Memory B cell (primary cell): ENCODE data around the gene COPZ1.
"Not testable (repeated sequence)": the region's sequence is repeated elsewhere in the genome, so short reads cannot be mapped to it uniquely, and the experiment has no call there.

ENCODE experiments used
- ATAC-seq: fragments of 150-1000 bp; cut with Tn5 transposase; 2 replicates; pipeline ENCODE4 v1.10.0; 2021; ENCODE audit warnings: low read depth, mild to moderate bottlenecking, moderate library complexity
- DNase-seq, 2 donors: peaks; one replicate each; pipeline ENCODE4 v3.0.0; 2022; ENCODE audit warnings: low spot score in 2 of 2
- H3K27ac Mint-ChIP-seq: one replicate; pipeline ENCODE4 v1.8.0; 2022; ENCODE audit warnings: mild to moderate bottlenecking, moderate library complexity, mixed read lengths
- H3K27me3 Mint-ChIP-seq: one replicate; pipeline ENCODE4 v1.8.0; 2022; ENCODE audit warnings: mixed read lengths
- H3K36me3 Mint-ChIP-seq: one replicate; pipeline ENCODE4 v1.8.0; 2022; ENCODE audit warnings: mild to moderate bottlenecking, mixed read lengths
- H3K4me1 Mint-ChIP-seq: one replicate; pipeline ENCODE4 v1.8.0; 2022; ENCODE audit warnings: mixed read lengths
- H3K4me3 Mint-ChIP-seq: one replicate; pipeline ENCODE4 v1.8.0; 2022; ENCODE audit warnings: mild to moderate bottlenecking, moderate library complexity, mixed read lengths
- H3K9me3 Mint-ChIP-seq: one replicate; pipeline ENCODE4 v1.8.0; 2022; ENCODE audit warnings: mixed read lengths

The COPZ1 gene

DNA sequence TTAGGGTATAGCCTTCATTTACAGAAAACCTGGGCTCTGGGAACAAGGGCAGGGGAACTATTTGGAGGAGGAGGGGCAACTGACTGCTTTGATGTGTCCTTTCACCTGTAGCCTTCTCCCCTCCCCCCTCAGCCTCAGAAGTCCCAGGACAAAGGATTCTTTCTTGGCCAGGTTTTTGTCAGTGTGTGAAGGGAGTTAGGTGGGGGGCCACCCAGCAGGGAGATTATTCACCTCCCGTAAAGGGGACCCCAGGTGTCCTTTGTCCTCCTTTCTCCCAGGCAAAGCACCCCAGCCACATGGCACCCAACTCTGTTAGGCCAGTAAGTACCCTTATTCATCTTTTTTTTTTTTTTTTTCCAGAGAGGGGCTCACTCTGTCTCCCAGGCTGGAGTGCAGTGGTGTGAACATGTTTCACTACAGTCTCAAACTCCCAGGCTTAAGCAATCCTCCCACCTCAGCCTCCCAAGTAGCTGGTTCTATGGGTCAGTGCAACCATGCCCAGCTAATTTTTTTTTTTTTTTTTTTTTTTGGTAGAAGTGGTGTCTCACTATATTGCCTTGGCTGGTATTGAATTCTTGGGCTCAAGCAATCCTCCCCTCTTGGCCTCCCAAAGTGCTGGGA, 23.4 kb upstream of the COPZ1 start:
- H3K4me1 Mint-ChIP-seq = peaks cover 29% of the 10 kb centered on the region
- H3K27ac Mint-ChIP-seq = no peak overlapping the region
- H3K36me3 Mint-ChIP-seq = no peaks in the 10 kb centered on the region
- H3K9me3 Mint-ChIP-seq = no peaks in the 10 kb centered on the region
- ATAC-seq (no peak), DNase-seq (no peak)
- peaks cover 28% of the 10 kb centered on the region for H3K27me3 Mint-ChIP-seq
- H3K4me3 Mint-ChIP-seq = no peak overlapping the region

DNA sequence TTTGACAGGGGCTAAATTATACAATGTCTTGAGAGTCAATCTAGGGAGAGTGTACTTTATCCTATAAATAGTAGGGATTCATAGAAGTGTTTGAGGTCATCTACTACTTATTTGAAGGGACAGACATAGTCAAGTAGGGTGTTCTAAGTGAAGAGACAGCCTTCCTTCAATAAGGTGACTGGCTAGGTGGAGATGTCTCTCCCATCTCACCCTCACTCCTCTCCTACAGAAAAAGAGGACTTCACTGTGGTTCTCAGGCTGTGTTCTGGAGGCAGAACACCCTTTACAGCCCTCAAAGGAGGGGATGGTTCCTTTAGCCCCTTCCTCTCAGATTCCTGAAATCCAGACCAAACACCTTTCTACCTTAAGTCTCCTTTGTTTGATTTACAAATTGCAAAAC, 21.3 kb upstream of the COPZ1 start:
- no peak for DNase-seq
- peaks cover 23% of the 10 kb centered on the region for H3K27me3 Mint-ChIP-seq
- no peak overlapping the region for H3K4me3 Mint-ChIP-seq
- no peaks in the 10 kb centered on the region for H3K36me3 Mint-ChIP-seq
- H3K27ac Mint-ChIP-seq = no peak overlapping the region
- no peaks in the 10 kb centered on the region for H3K9me3 Mint-ChIP-seq
- no peak for ATAC-seq
- peaks cover 24% of the 10 kb centered on the region for H3K4me1 Mint-ChIP-seq

DNA sequence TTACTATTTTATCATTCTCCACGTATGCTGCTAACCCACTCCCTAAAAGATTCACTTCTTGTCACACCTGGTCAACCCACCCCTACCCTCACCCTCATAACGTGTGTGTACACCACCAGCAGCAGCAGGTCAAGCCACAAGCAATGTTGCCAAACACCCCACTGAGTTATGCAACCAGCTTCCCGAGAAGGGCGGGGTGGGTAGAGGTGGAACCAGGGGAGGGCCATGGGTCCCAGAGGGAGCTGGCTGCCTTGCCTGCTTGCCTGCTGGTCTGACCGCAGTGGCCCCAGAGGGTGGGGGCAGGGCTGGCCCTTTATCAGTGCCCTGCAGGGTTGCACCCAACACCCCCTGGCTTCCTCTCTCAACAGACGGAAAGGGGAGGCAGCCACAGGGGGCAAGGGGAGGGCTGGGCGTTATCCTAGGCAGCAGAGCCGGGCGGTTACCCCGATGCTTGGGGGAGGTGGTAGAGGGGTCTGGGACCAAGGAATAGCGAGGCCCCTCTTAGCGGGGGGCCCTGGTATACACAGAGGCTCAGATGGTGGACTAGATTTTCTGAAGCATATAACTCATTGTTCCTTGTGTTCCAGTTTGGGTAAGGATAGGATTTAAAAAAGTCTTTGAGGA, 20.6 kb upstream of the COPZ1 start:
- Mint-ChIP-seq H3K4me1 (peaks cover 24% of the 10 kb centered on the region), H3K9me3 (no peaks in the 10 kb centered on the region), H3K4me3 (peak overlapping the region; percentile 58), H3K27me3 (peaks cover 22% of the 10 kb centered on the region), H3K36me3 (no peaks in the 10 kb centered on the region), H3K27ac (no peak overlapping the region)
- ATAC-seq = peak; percentile 65
- DNase-seq = no peak

DNA sequence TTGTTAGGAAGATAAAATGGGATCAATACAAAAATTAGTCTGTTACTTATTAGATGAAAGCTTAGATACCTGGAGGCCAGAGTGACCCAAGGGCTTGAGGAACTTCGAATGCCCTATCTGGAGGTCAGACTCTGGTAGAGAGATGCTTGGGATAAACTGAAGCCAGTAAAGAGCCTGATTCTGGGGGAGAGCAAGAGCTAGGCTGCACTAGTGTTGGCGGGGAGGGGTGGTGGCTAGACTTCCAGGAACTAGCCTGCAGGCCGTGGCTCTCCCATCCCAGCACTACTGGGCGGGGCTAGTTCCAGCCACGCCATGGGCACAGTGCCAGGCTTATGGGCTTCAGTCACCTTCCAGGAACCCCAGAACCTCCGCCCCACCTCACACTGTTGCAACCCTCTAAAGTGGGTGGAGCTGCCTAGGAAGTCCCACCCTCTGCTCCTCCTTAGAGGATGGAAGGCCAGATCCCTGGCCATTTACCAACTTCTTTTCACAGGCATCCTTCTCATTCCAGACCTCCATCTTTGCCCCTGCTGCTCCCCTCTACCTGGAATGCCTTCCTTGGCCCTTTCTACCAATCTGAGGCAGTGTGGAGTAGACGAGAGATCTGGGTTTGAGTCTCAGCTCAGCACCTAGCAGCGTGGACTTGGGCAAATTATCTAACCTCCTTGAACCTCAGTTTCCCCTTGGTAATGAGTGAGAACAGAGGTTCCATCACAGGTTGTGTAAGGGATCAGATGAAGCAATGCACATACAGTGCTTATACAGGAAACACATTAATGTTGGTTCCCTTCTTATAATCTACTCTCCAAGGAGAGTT, 17.8 kb upstream of the COPZ1 start:
- H3K27me3 Mint-ChIP-seq = peaks cover 13% of the 10 kb centered on the region

GRCh38 chr12:54311051-54311450, 13.9 kb upstream of the COPZ1 start:
- Mint-ChIP-seq H3K9me3 (no peaks in the 10 kb centered on the region), H3K4me3 (no peak overlapping the region), H3K36me3 (no peaks in the 10 kb centered on the region), H3K27me3 (peaks cover 5% of the 10 kb centered on the region), H3K4me1 (no peaks in the 10 kb centered on the region), H3K27ac (no peak overlapping the region)
- ATAC-seq (no peak), DNase-seq (no peak)

More for the DNA sequence above, 17.8 kb upstream of the COPZ1 start:
- no peak overlapping the region for H3K4me3 Mint-ChIP-seq
- ATAC-seq (no peak), DNase-seq (no peak)
- no peak overlapping the region for H3K27ac Mint-ChIP-seq
- no peaks in the 10 kb centered on the region for H3K36me3 Mint-ChIP-seq
- no peaks in the 10 kb centered on the region for H3K9me3 Mint-ChIP-seq
- peaks cover 15% of the 10 kb centered on the region for H3K4me1 Mint-ChIP-seq

DNA sequence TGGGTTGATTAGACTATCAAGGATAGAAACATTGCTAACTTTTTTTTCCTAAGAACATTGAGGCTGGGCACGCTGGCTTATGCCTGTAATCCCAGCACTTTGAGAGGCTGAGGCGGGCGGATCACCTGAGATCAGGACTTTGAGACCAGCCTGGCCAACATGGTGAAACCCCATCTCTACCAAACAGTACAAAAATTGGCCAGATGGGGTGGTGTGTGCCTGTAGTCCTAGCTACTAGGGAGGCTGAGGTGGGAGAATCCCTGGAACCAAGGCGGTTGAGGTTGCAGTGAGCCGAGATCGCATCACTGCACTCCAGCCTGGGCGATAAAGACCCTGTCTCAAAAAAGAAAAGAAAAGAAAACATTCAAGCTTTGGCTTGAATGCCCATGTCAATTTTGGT, 12.6 kb upstream of the COPZ1 start:
- H3K36me3 Mint-ChIP-seq, H3K27me3 Mint-ChIP-seq, H3K4me1 Mint-ChIP-seq, H3K4me3 Mint-ChIP-seq, DNase-seq, ATAC-seq, H3K9me3 Mint-ChIP-seq, H3K27ac Mint-ChIP-seq: not testable (repeated sequence)

DNA sequence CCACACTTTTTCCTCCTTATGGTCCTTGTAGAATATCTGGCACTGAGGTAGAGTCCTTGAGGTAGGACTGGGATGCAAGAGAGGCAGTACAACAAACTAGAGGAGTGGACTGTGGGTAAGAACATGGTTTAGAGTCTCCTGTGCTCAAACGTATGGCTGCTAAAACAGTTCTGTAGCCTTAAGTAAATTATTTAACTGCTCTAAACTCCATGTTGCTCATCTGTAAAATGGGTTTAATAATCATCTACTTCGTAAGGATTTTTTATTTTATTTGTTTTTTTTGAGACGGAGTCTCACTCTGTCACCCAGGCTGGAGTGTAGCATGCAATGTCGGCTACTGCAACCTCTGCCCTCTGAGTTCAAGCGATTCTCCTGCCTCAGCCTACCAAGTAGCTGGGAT, 3.6 kb upstream of the COPZ1 start:
- H3K27ac Mint-ChIP-seq = no peak overlapping the region
- no peak for DNase-seq
- H3K4me1 Mint-ChIP-seq = peaks cover 5% of the 10 kb centered on the region
- no peaks in the 10 kb centered on the region for H3K36me3 Mint-ChIP-seq
- no peak overlapping the region for H3K4me3 Mint-ChIP-seq
- no peaks in the 10 kb centered on the region for H3K9me3 Mint-ChIP-seq
- H3K27me3 Mint-ChIP-seq = no peaks in the 10 kb centered on the region
- no peak for ATAC-seq

- peaks cover 21% of the 10 kb centered on the region for H3K4me1 Mint-ChIP-seq
- not testable (repeated sequence) for H3K36me3 Mint-ChIP-seq, ATAC-seq, DNase-seq, H3K9me3 Mint-ChIP-seq, H3K27me3 Mint-ChIP-seq
- peak overlapping the region; percentile 95 for H3K4me3 Mint-ChIP-seq
- H3K27ac Mint-ChIP-seq = peak overlapping the region; percentile 97
Observed at GRCh38 chr12:54325442-54326109, 645 bp downstream of the COPZ1 start.

DNA sequence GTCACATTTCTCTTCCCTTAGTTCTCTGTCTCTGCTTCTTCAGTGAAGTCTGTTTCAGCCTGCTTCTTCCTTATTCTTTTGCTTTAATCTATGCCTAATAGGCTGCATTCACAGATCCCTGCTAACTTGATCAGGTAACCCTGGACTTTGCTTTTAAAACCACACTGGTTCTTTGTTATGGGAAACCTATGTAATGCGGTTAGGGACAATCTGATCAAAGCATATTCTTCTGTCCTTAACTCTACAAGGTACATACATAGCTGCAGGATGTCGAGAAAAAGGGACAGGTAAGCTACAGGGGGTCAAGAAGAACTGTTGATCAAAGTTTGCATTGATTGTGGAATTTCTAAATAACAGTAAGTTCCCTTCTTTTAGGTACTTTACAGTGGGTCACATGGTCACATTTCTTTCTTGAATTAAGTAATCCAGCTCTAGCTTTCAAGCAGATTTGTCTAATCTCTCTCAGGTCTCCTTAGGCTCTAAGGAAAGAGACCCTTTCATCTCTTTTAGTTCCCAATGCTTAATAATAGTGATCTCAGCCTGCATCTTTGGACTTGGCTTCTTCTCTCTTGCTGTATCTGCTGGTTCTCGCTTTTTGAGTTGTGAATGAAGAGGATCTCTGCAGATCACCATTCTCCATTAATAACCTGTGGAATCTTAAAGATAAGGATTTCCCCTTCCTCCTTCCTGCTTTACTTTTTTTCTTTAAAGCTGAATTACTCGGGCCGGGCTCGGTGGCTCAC, 3.8 kb downstream of the COPZ1 start:
- DNase-seq (no peak), ATAC-seq (no peak)
- Mint-ChIP-seq H3K27ac (no peak overlapping the region), H3K4me1 (peaks cover 25% of the 10 kb centered on the region), H3K4me3 (no peak overlapping the region), H3K36me3 (peaks cover 2% of the 10 kb centered on the region), H3K27me3 (no peaks in the 10 kb centered on the region), H3K9me3 (no peaks in the 10 kb centered on the region)

DNA sequence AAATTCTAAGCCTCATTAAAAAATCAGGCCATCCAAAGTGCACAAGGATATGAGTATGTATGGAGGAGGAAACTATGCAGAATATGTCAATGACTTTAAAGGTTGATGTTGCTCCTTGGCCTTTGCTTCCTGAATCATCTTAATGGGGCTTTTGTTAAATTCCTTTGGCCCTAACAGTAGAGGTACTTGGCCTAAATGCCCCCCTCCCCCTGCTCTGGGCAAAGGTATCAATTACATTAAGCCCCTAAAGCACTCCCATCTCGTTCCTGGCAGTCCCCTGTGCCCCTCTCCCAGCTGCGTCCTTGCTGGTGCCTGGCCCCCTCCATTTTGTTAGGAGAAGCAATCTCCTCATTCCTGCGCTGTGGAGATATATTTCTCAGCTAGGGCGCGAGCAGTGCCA, 4.8 kb downstream of the COPZ1 start:
- H3K9me3 Mint-ChIP-seq = no peaks in the 10 kb centered on the region
- peaks cover 22% of the 10 kb centered on the region for H3K4me1 Mint-ChIP-seq
- no peak for DNase-seq
- H3K27ac Mint-ChIP-seq = no peak overlapping the region
- H3K36me3 Mint-ChIP-seq = peaks cover 2% of the 10 kb centered on the region
- H3K4me3 Mint-ChIP-seq = no peak overlapping the region
- ATAC-seq = no peak
- no peaks in the 10 kb centered on the region for H3K27me3 Mint-ChIP-seq

DNA sequence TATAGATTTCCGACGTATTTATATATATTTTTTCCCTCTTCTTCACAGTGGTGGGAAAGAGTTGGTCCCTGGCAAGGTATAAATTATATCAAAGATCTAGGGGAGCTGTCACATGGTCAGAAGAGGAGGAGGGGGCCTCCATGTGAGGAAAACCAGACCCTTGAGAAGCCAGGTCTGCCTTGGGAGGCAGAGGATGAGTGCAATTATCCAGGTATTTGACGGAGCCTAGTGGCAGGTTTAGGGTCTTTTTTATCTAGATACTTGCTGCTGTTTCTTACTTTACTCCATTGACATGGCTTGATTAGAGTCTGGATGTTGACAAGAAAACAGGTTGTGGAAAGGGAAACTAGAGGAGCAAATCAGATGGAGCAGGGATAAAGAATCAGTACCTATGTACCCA, 5.5 kb downstream of the COPZ1 start:
- Mint-ChIP-seq H3K27ac (no peak overlapping the region), H3K4me1 (peaks cover 21% of the 10 kb centered on the region), H3K36me3 (peaks cover 2% of the 10 kb centered on the region), H3K9me3 (no peaks in the 10 kb centered on the region), H3K4me3 (no peak overlapping the region), H3K27me3 (no peaks in the 10 kb centered on the region)
- no peak for DNase-seq
- no peak for ATAC-seq

DNA sequence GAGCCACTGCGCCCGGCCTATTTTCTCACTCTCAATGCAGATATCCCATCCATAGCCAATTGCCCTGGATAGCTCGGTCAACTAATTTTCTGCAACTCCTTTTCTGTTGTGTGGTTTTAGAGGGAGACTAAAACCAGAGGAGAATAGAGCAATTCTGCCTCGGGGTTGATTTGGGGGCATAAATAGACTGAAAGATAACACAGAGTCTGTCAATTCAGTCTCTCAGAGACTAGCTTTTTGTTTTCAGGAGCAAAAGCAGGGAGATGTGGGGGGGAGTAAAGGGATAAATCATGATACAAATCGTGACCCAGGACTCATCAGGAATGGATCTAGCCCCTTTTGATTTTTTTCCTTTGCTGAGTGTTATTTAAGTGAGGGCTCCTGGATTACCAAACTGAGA, 6.5 kb downstream of the COPZ1 start:
- peaks cover 23% of the 10 kb centered on the region for H3K4me1 Mint-ChIP-seq
- H3K27ac Mint-ChIP-seq = no peak overlapping the region
- H3K4me3 Mint-ChIP-seq = no peak overlapping the region
- DNase-seq (no peak), ATAC-seq (no peak)
- H3K27me3 Mint-ChIP-seq = no peaks in the 10 kb centered on the region
- no peaks in the 10 kb centered on the region for H3K9me3 Mint-ChIP-seq
- H3K36me3 Mint-ChIP-seq = peaks cover 2% of the 10 kb centered on the region

DNA sequence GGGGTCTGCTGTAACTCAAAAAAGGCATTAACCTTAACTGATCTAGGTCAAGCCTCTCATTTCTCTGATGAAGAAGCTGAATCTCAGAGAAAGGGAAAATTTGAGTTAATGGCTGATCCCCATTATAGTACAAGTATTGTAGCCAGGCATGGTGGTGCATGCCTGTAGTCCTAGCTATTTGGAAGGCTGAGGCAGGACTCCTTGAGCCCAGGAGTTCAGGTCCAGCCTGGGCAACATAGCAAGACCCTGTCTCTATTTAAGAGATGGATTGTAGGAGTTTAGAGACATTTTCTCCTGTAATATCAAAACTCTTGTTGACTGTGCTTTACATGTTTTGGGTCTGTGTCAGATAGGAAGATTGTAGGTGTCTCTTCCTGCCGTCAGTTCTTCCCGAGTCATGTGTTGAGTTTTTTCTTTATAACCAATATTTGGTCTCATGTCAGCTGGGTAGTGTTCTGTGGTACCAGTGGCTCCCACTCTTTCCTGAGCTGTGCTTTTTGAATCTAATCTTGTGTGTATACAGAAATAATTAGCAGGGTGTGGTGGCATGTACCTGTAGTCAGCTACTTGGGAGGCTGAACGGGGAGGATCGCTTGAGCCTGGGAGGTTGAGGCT, 8.6 kb downstream of the COPZ1 start:
- Mint-ChIP-seq H3K27me3 (no peaks in the 10 kb centered on the region), H3K4me3 (no peak overlapping the region), H3K27ac (no peak overlapping the region), H3K4me1 (peaks cover 21% of the 10 kb centered on the region), H3K36me3 (peaks cover 2% of the 10 kb centered on the region), H3K9me3 (no peaks in the 10 kb centered on the region)
- ATAC-seq = no peak
- DNase-seq = no peak
